GM19023 (cell line): ENCODE measurements around the gene TBX10.
"Not testable (repeated sequence)": the region's sequence is repeated elsewhere in the genome, so short reads cannot be mapped to it uniquely, and the experiment has no call there.

Source experiments
- ATAC-seq: cut with Tn5 transposase; IDR thresholded peaks from one replicate; pipeline ENCODE4 v1.9.1; 2021; ENCODE audit warnings: mild to moderate bottlenecking, moderate library complexity; ENCODE audit not compliant: unreplicated experiment

Gene TBX10

GRCh38 chr11:67646535-67647336 lies 7.2 kb upstream of the TBX10 start:
- no peak for ATAC-seq

DNA sequence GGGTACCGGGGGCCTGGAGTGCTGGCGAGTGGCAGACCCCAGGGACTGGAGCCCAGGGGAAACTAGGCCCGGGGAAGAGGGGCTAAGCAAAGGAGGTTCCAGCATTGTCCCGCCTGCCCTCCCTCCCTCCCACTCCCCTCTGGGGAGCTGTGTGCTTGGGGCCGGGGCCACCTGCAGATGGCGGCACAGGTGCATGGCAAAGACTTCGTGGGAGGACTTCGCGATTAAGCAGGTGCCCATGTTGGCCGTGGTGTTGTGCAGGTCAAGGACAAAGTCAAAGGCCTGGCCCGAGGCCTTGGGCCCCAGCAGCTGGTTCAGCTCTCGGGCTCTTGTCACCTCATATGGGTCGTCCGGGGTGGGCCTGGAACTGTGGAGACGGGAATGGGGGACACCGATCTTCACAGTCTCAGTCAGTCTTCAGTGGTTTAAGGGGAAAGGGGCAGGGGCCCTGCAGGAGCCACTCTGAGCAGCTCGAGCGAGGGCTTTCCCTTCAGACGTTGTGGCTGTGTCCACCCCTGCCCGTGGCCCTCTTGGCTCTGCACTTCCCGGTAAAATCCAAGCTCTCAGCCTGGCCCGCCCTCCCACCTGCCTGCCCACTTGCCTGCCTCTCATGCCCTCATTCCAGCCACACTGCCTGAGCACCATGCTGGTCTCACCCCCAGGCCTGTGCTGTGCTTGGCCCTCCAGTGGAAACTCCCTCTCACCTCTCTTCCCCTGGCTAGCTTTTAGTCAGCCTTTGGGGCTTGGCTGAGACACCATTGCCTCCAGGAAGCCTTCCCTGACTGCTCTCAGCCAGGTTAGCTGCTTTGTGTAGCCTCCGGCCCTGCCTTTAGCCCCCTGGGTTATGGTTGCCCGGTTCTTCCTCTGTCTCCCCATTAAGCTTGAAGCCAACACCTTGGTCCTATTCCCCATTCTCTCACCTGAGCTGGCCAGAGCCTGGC lies 6.2 kb upstream of the TBX10 start:
- ATAC-seq, result no peak

GRCh38 chr11:67644472-67645418 lies 5.2 kb upstream of the TBX10 start:
- no peak for ATAC-seq

DNA sequence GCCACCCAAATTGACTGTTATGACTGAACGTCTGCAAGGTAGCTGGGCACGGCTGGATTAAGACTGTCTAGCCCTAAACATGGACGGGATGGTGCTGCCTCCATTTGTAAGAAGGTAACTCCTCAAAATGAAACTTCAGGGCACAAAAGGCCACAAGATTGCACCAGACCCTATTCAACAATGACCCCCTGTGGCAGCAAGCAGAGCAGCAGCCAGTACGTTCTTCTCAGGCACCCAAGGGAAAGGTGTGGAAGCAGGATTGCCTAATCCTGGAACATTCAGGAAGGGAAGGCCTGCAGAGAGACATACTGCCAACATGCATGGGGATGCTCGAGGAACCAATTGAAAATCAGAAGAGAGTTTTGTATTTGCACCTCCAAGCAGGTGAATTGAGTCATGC lies 4.5 kb upstream of the TBX10 start:
- no peak for ATAC-seq

DNA sequence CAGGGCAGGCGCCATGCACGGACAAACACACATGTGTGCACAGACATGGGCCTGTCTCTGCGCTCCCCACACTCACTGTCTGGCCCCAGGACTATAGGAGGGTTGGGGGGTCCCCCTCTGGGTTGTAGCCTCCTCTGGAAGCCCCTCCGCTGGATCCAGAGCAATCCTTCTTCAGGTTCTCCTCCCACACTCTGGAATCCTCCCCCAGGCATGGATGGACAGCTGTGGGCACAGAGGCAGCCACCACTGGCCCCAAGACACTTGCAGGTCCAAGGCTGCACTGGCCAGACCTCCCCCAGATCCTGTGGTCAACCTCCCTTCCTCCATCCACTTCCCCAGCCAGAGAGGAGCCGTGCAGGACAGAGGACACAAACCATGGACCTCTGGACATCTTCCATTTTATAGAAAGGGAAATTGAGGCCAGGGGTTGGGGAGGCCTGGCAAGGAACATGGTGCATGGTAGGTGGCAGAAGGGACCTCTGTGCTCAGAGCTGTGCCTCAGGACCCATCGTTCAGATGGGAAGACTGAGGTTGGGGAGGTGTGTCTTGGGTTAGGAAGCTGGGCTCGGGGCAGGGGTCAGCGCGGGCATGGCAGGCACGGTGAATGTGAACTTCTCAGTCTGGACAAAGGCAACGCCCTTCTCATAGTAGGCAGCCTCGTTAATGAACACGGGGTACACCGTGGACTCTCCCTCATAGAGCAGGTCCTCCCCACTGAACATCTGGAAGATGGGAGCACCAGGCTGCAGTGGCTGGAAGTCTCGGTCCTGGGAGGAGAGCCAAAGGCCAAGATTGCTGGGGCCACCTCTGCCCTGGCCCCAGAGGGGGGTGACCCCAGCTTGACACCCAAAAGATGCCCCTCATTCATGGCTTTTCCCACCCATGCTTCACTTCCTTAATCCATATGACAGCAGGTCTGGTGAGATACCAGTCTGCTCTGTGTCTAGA lies 2.9 kb upstream of the TBX10 start:
- ATAC-seq, result no peak

DNA sequence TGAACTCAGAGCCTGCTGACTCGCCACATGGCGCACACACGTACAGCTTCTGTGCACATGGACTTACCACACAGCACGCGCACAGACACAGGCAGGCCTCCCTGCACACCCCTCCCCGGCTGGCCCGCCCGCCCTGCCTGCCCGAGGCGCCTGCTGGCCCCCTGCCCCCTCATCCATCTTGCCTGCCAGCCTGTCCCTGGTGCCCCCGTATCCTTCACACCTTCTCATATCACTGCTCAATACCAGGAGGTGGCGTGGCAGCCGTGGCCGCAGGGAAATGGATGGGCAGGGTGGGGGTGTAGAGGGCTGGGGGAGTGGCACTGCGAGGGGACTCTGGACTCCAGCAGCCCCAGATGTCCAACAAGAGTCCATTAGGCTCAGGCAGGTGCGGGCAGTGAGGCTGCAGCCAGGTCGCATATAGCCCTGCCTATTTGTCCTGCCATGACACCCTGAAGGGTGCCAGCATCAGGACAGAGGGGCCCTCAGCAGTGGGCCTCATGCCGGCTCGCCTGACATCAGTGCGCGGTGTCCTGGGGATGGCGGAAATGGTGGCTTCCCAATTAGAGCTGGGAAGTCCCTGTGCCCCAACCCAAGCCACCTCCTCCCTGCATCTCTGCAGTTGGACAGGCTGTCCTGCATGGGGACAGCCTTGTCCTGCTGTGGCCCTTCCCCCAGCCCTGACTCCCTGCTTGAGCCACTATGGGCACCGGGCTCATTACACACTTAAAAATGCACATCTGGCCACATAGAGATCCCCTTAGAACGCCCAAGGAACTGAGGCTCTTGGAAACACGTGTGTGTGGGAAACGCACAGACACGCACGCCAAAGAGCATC lies 2.0 kb upstream of the TBX10 start:
- no peak for ATAC-seq

- no peak for ATAC-seq
These were observed 1.3 kb upstream of the TBX10 start for GRCh38 chr11:67640758-67641337.

- no peak for ATAC-seq
These were observed 626 bp upstream of the TBX10 start for GRCh38 chr11:67640021-67640757.

- ATAC-seq, result no peak
These were observed 777 bp downstream of the TBX10 start for GRCh38 chr11:67638535-67639437.

DNA sequence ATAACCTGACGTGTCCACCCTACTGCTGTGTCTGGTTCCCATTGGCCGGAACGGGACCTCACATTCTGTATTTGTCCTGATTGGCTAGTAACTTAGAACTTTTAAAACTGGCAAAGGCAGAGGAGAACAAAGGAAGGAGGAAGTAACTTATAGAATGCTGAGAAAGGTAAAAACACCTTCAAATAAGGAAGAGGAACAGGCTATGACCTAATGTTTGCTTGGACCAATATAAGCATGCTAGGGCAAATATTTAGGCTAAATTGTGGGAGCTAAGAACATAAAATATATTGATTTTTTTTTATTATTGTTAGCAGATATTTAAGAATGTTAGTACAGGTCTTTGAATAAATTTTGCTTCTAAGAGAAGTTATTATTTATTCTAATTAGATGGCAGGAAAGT lies 2.1 kb downstream of the TBX10 start:
- not testable (repeated sequence) for ATAC-seq

GRCh38 chr11:67636962-67637361 lies 2.6 kb downstream of the TBX10 start:
- ATAC-seq, result no peak

GRCh38 chr11:67635231-67635521 lies 4.4 kb downstream of the TBX10 start:
- no peak for ATAC-seq

GRCh38 chr11:67634366-67635230 lies 5.0 kb downstream of the TBX10 start:
- ATAC-seq, result no peak

DNA sequence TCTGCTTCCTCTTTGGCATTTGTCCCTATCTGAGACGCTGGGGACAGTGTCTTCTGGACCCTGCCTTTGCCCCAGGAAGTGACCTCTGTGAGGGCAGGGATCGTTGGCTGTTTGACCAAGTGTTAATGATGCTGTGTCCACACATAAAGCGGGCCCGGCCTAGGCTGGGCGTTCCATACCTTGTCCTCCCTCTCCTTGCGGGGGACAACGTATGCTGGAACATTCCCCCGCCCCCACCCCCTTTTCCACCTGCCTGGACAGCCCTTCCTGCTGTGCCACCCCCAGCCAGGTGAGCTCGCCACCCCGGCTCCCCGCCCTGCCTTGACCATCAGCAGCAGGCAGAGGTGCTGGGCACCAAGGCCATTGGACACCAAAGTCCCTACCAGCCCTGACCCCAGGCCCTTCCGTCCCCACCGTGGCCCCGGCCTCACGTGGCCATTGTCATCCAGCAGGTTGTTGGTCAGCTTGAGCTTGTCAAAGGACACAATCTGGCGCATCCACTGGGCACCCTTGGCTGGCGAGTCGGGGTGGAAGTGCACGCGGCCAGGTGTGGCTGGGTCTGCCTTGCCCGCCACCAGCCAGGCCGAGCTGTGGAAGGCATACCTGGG lies 5.7 kb downstream of the TBX10 start:
- ATAC-seq, result no peak

GRCh38 chr11:67632982-67633755 lies 6.4 kb downstream of the TBX10 start:
- ATAC-seq, result no peak
